G401.6 (cell line): ENCODE data around the gene CCDC157.
"Not testable (repeated sequence)": the region's sequence is repeated elsewhere in the genome, so short reads cannot be mapped to it uniquely, and the experiment has no call there.

ENCODE experiments used
- FAIRE-seq: peaks from 2 replicates; lab custom pipeline; 2012; peaks lifted over from hg19 to GRCh38; lab: Jason Lieb, UNC

Gene CCDC157

DNA sequence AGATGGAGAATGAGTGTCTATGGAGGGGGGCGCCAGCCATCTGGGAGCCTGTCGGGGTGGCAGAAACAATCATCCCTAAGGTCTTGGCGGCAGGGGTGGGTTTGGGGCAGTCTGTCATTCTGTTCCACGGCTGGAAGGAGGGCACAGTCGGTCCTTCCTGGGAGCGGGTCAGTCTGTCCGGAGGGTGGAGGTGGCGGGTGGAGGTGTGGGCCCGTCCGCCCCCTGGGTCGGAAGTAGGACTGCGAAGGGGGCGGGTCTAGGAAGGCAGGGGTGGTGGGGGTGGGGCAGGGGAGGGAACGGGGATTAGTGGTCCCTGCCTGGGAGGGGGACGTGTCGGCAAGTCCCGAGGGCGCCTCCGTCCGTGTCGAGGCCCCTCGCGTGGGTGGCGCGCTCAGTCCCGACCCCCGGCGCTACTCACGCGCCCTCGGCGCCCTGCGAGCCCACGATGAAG lies 30.5 kb upstream of the CCDC157 start:
- FAIRE-seq: no peak

DNA sequence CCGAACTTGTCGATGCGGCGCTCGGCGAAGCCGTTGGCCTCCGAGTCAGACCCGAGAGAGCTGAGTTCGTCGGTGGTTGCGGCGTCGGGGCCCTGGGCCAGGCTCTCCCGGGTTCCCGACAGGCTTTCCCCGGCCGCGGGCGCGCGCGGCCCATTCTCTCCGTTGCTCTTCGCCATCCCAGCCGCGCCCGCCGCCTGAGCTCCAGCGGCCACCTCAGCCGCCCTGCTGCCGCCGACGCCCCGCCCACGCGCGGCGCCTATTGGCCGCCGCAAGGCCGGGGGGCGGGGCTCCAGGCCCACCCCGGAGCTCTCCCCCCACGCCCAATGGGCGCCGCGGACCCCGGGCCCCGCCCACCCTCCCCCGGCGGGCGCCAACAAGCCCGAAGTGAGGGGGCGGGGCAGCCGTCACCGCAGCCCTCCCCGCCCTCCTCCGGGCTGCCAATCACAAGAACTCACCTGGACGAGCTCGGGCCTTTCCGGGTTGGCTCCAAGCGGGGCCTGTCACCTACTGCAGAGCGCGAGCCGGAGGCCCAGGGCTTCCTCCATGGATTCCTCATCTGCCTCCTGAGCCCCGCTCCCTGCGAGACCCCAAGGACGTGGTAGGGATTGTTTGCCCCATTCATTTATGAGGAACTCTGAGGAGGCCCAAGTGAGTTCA lies 30.0 kb upstream of the CCDC157 start, which contains the start of gene TBC1D10A:
Gene TBC1D10A (minus strand): TSS at position 236 of the 657 bp plus-strand sequence. CDS start 60 bp downstream, at position 176.
- FAIRE-seq: no peak

DNA sequence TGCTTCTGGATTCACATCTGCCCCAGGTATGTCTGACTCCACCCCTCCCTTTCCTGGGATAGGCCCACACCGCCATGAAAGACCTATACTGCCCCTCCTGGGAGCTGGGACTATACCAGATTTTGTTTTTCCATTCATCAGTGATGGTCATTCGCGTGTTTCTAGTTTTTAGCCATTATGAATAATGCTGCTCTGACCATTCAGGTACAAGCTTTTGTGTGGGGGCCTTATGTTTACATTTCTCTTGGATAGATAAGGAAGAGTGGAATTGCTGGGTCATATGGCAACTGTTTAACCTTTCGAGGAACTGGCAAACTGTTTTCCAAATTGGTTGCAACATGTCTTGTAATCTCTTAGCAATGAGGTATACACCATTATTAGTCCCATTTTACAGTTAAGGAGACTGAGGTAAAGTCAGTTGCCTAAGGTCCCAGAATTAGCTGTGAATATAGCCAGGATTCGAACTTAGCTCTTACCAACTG lies 28.9 kb upstream of the CCDC157 start:
- peak; percentile 57 for FAIRE-seq

DNA sequence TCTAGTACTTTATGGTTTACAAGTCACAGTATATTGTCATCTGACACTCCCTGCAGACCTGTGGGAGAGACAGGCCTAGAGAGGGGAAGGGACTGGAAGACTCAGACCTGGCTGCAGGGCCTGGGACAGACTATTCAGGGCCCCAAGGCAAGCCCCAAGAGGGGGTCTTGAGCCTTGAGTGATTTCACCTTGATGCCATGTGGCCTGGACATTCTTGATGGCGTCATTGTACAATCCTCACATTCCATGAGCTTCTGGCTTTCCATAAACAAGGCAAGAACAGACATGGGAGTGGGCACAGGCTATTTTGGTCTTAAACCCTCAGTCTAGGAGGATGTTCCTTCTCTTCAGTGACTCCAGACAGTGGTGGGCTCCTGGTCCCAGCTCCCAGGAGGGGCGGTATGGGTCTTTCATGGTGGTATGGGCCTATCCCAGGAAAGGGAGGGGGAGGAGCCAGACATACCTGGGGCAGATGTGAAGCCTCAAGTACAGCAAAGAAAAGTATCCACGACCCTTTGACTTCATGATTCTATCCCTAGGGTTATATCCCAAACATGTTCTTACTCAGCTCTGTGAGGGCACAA lies 28.2 kb upstream of the CCDC157 start:
- FAIRE-seq: no peak

DNA sequence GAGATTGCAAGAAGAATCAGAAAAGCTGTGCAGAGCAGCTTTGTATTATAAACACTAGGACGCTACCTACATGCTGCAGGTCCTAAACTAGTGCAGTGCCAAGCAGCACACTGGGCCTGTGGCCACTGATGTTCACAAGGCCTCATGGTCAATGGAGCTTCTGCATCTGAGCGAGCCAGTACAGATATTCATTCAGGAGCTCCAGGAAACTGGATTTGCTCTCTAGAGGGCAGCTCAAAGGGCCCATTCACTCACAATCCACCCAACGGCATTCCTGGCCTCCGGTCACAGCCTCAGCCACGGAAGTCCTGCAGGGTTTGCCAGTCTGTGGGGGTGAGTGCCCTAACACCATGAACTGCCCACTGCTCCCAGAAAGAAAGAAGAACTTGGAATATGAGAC lies 24.3 kb upstream of the CCDC157 start:
- no peak for FAIRE-seq

DNA sequence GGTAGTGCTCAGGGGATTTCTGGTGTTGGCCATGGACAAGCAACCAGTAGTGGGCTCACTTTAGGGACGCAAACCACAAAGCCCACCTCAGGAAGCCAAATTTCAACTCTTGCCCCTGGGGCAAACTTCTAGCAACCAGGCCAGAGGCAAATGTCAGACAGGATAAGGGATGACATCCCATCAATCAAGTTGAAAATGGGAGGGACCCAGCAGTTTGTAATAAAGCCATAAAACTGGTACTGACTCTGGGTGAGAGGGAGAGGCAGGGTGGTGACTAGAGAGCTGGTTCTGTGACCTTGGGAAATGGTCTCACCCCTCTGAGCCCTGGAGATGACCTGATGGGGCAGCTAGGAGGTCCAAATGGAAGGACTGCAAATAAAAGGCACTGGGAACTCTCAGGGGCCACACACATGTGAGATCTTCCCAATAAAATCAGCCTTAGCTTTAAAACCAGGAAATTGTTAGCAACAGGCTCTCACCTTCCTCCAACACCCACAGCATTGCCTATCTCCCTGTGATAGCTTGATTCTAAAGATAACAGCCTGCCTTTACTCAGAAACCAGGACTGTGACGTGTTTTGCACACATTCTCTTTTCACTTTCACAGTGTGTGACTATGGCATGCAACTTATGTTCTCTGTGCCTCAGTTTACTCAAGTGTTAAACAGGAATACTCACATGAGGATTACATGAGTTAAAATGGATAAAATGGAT lies 23.7 kb upstream of the CCDC157 start:
- no peak for FAIRE-seq

DNA sequence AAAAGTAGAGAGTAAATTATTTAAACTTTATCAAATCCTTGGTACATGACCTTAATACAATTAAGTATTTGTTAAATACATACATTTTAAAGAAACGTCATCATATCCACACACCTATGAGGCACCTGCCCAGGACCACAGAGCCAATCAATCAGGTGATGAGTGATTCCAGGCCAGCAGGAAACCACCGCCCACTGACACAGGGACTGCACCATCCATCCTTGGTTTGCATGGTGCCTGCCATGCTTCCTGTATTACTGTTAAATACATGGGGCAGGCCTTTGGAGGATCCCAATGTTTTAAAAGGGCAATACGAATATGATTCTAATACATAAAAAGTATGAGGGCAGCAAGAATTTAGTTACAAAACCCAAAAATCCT lies 23.1 kb upstream of the CCDC157 start:
- FAIRE-seq: no peak

DNA sequence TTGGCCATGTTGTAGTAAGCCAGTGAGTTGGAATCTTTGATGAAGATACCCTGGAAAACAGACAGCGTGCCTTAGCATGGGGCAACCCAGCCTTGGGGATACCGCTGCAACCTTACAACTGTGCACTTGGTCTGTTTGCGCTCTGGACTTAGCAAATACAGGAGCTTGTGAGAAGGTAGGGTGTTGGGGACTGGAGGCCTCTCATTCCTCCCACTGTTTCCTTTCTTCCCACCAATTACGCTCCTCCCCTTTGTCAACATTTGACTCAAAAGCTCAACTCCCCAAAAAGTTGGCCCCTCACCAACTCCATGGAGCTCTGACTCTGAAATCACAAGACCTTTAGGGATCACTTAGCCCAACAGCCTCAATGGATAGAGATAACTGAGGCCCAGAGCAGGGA lies 22.2 kb upstream of the CCDC157 start:
- no peak for FAIRE-seq

DNA sequence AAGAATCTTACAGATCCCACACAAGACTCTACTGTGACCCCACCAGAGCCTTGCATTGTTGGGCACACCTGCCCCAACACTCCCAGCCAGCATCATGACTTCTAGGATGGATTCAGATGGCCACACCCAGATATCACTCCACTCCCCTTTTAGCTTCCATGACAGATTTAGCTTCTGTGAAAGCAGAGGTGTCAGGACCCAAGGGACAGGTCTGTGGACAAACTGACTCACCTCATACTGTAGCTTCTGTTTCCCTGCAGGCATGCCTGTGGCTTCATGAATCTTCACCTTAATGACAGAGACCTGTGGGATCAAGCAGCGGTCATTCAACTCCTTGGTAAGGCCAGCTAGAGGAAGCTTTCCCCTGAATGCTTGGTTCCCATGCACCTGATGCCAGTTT lies 21.6 kb upstream of the CCDC157 start:
- FAIRE-seq: no peak

DNA sequence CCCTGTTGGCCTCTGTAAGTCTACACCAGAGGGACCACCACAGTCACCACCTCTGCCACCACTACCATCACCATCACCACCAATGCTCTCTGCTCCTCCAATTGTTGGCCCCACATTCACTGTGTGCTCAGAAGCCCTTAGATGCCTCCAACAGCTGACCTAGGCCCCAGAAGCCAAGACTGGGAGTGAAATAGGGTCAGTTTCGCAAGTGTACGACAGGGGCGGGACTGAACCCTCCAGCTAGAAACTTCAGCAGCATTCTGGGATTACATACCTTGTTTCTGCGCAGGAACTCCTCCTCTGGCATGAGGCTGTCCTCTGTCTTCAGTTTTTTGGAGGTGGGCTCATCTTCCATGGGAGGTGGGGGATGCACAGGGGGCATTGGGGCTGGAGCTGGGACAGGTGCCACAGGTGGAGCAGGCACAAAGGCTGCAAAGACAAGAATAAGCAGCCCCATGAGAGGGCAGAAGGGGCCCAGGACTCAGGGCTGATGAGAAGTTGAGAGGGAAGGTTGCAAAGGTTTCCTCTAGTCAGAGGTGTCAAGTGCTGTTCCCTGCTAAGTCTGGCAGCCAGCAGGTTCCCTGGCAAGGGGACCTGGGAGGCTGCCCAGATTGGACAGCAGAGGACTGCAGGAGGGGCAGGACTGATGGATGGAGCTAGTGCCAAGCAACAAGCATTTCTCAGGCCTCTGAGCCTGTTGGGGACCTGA lies 19.9 kb upstream of the CCDC157 start:
- no peak for FAIRE-seq

DNA sequence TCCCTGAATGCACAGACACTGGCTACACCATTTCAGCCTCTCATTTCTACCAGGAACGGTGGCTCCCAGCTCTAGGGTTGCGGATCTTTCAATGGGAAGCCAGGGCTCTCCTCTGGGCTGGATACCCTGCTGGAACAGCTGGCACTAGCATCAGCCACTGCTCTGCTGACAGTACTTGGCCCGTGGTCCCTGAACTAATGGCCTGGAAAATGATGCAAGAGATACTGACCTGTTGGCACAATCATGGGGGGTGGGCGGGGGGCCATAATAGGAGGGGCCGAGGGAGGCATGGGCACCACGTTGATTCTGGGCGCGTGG lies 19.4 kb upstream of the CCDC157 start:
- no peak for FAIRE-seq

DNA sequence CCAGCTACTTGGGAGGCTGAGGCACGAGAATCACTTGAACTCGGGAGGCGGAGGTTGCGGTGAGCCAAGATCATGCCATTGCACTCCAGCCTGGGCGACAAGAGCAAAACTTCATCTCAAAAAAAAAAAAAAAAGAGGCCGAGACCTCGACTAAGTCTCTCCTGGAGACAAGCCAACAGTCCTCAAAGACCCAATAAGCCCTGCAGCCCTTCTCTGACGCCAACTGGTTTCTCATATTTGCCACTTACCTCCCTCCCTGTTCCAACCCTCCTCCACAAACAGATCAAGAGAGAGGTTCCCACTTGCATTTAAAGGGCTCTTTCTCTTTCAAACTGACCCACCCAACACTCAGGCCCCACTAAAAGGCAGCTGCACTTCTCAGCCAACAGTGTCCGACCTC lies 18.5 kb upstream of the CCDC157 start:
- FAIRE-seq: not testable (repeated sequence)

DNA sequence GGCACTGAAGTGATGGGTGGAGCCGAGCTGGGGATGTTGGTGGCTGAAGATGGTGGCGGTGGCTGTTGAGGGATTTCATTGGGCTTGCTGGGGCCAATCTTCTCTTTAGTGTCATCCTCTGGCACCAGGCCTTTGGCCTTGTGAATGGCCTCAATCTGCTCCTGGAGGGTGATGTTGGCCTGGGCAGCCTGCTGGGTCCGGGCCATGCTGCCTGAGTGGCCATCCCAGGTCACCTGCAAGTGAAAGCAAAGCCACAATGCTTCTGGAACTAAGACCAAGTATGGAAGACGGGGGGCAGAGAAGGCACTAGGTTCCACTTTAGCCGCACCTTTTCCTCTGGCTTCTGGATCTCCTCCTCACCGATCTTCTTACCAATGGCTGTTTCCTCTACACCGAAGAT lies 18.0 kb upstream of the CCDC157 start:
- FAIRE-seq: no peak

DNA sequence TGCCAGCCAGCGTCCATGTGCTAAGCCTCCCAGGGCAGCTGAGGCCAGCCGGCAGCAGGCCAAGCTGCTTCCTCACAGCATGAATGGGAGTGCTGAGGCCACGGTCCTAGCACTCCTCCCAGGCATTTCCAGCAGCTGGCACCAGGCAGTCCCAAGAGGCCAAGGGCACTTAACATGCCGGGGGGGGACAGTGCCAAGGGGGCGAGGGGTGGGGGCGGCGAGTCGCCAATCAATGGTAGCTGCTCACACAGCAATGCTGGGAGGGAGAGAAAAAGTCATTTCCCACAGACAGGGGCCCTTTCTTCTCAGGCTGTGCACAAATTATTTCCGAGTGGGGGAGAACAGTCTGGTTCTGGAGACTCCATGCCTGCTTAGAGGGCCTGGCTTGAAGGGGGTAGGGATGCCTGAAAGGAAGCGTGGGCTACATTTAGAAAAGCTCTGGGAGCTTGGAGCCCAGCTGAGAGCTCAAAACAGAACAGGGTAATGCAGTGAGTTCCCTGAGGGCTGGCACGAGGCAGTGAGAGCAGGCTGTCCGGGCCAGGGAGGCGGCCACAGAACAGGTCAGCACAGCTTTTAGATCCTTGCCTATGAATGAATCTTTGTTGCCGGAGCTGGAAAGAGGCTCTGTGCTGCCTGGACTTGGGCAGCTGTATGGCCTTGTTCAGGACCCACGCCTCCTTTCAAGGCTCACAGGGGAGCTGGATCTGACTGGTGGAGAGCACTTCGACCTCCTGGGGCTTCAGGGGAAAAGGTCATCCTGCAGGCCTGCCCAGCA lies 15.7 kb upstream of the CCDC157 start:
- no peak for FAIRE-seq

DNA sequence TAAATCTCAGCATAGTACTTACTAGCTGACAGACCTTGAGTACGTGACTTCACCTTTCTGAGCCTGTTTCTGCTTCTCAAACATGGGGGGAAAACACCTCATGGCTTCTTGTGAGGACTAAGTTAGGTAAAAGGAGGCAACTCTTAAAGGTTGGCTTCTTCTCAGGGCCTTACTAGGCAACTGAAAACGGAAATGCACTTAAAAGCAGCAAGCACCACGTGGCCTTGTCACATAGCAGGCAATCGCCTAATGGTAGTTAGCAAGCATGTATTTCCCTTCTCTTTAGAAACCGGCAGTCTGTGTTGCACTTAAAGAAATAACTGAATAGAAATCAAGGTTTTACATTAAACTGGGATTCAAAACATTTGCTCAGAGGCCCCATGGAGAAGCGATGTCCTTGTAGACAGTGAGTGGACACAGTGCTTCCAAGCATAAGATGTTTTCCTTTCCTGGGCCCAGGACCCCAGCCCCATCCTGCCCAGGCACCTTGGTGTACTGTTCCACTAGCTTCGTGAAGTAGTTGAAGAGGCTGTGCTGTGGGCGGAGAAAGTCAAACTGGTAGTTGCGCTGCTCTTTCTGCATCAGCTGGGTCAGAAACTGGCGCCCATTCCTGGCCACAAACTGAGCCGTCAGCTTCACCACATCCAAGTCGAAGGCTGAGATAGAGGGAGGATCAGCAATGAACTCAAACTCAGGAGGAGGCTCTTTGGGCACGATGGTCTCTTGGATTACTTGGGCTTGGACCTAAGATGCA lies 12.2 kb upstream of the CCDC157 start:
- FAIRE-seq: no peak

DNA sequence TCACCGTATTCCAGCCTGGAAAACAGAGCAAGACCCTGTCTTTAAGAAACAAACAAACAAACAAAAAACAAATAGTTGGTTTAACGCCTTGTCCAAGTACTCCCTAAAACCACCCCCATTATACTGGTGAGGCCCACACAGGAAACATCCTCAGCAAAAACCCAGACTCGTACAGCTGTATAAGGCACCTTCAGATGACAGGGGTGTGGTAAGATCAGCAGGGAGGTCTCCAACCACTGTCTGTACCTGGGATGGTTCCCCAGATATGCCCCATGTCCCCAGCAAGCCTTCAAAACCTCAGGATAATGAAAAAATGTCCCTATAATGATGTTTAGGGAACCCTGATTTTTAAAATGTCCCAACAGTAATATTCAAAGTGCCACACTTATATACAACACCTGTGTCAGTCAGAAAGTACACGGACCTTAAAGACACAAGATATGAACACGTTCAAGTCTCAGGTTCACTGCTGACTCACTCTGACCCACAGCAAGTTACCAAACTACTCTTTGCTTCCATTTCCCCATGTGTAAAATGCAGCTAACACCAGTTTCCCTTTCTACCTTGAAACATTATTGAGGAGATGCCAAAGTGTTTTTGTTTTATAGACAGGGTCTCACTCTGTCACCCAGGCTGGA lies 9.4 kb upstream of the CCDC157 start:
- FAIRE-seq: no peak

DNA sequence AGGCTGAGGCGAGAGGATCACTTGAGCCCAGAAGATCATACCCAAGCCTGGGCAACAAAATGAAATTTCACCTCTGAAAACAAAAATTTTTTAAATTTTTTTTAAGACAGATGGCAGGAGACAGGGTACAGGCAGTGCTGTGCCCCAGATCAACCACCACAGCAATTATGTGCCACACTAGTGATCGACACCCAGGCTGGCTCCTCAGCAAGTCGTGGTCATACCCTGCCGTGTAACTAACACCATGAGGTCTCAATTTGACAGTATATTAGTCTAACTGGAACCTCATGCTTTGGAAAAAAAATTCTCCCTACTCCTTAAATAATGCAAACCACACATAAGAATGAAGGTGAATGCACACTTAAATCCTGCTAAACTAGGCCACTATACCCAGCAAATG lies 8.4 kb upstream of the CCDC157 start:
- no peak for FAIRE-seq

DNA sequence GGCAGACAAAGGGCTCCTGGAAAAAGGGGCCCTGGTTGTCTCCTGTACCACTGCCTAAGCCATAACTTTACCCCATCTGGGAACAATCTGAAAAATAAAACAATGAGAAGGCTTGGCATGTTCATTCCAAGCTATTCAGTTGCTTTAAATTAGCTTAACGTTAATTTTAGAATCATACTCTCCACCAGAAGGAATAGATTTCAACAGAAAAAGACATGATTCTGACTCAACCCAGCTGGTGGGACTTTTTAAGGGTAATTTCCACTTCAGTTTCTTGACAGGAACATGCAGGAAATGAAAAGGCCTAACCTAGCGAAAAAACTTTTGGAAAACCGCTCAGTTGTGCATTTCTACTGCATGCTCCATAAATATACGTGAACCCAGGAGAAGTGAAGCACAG lies 8.0 kb upstream of the CCDC157 start:
- FAIRE-seq: no peak

DNA sequence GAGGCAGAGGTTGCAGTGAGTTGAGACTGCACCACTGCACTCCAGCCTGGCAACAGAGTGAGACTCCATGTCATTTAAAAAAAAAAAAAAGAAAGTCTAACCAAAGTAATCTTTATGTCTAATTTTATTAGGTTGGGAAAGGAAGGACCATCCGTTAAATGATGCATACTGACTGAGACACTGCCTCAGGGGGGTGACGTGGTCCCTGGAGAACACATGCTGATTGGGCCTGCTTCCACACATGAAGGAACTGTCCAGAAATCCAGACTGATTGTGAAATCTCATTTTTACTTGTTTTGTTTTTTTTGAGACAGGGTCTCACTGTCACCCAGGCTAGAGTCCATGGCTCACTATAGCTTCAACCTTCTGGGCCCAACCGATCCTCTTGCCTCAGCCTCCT lies 5.6 kb upstream of the CCDC157 start:
- no peak for FAIRE-seq

DNA sequence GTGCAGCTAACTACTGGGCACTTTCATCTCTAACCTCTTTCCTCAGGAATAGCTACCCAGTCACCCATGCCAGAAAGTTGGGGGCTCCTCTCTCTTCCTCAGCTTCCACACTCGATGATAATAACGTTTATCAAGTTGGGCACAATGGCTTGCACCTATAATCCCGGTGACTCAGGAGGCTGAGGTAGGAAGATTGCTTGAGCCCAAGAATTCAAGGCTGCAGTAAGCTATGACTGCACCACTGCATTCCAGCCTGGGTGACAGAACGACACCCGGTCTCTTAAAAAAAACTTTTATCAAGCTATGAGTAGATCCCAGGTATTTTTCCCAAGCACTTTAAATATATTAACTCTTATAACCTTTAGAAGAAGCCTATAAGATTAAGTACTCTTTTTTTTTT lies 2.2 kb upstream of the CCDC157 start:
- FAIRE-seq: no peak

DNA sequence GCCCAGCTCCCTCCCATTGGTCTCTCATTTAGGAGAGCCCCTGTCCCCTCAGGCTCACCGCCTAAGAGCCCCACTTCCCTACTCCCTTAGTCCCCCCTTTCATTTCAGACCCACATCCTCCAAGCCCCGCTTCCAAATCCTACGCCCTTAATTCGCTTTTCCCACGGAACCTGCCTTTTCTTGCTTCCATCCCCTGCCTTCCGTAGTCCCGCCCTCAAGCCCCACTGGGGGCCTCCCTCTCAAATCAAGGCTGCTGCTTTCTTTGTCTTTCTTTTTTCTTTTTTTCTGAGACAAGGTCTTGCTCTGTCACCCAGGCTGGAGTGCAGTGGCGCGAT lies 396 bp downstream of the CCDC157 start:
- FAIRE-seq: no peak
